H9 (cell line): ENCODE data around the gene LHFPL2. TPM values are rescaled to one million over a fixed set of nuclear protein-coding genes. Genes with fewer than 3 reads are reported as not detected.

Source experiments
- DNase-seq: peaks from one replicate; pipeline ENCODE4 v3.0.0-alpha.2; 2017
- H2AFZ ChIP-seq: one replicate; pipeline ENCODE4 v1.6.1; 2013; ENCODE audit warnings: mild to moderate bottlenecking, low read length, control low read depth, moderate library complexity
- H2AK5ac ChIP-seq: 2 replicates; pipeline ENCODE4 v1.6.1; 2013; ENCODE audit warnings: low read length, control low read depth, mixed read lengths; ENCODE audit not compliant: insufficient read length
- H2BK120ac ChIP-seq: one replicate; pipeline ENCODE4 v1.6.1; 2013; ENCODE audit warnings: low read depth, mild to moderate bottlenecking, low read length, control low read depth, inconsistent platforms; ENCODE audit not compliant: poor library complexity, severe bottlenecking
- H2BK12ac ChIP-seq: 2 replicates; pipeline ENCODE4 v1.6.1; 2013; ENCODE audit warnings: low read length, control low read depth, mixed read lengths, low read depth; ENCODE audit not compliant: insufficient read length
- H2BK15ac ChIP-seq: 2 replicates; pipeline ENCODE4 v1.6.1; 2013; ENCODE audit warnings: low read depth, low read length, control low read depth
- H2BK20ac ChIP-seq: one replicate; pipeline ENCODE4 v1.6.1; 2013; ENCODE audit warnings: low read depth, mild to moderate bottlenecking, low read length, control low read depth, inconsistent platforms; ENCODE audit not compliant: poor library complexity, severe bottlenecking
- H2BK5ac ChIP-seq: 2 replicates; pipeline ENCODE4 v1.6.1; 2013; ENCODE audit warnings: low read length, control low read depth, mixed read lengths; ENCODE audit not compliant: insufficient read length
- H3K14ac ChIP-seq: 2 replicates; pipeline ENCODE4 v1.6.1; 2013; ENCODE audit warnings: low read length, control low read depth; ENCODE audit not compliant: insufficient read depth
- H3K18ac ChIP-seq: 2 replicates; pipeline ENCODE4 v1.6.1; 2013; ENCODE audit warnings: low read depth, mild to moderate bottlenecking, mixed read lengths, low read length, control low read depth; ENCODE audit not compliant: insufficient read length
- H3K23ac ChIP-seq: 2 replicates; pipeline ENCODE4 v1.6.1; 2013; ENCODE audit warnings: low read length, control low read depth, mixed read lengths, low read depth; ENCODE audit not compliant: insufficient read length
- H3K23me2 ChIP-seq: 2 replicates; pipeline ENCODE4 v1.6.1; 2013; ENCODE audit warnings: low read depth, mild to moderate bottlenecking, mixed read lengths, low read length, control low read depth; ENCODE audit not compliant: insufficient read length, poor library complexity, severe bottlenecking
- H3K27ac ChIP-seq: 2 replicates; pipeline ENCODE4 v1.5.1; 2013; ENCODE audit warnings: low read length, control low read depth, mixed read lengths, low read depth; ENCODE audit not compliant: insufficient read length
- H3K27me3 ChIP-seq: 2 replicates; pipeline ENCODE4 v1.6.1; 2013; ENCODE audit warnings: low read length, control low read depth, inconsistent platforms; ENCODE audit not compliant: insufficient read depth
- H3K4ac ChIP-seq: 2 replicates; pipeline ENCODE4 v1.6.1; 2013; ENCODE audit warnings: low read depth, mild to moderate bottlenecking, control low read depth, inconsistent platforms, low read length, moderate library complexity
- H3K4me1 ChIP-seq: 2 replicates; pipeline ENCODE4 v1.6.1; 2013; ENCODE audit warnings: low read length, control low read depth, inconsistent platforms; ENCODE audit not compliant: insufficient read depth
- H3K4me2 ChIP-seq: 2 replicates; pipeline ENCODE4 v1.6.1; 2013; ENCODE audit warnings: low read length, control low read depth, mixed read lengths; ENCODE audit not compliant: insufficient read length, insufficient read depth
- H3K56ac ChIP-seq: 2 replicates; pipeline ENCODE4 v1.6.1; 2013; ENCODE audit warnings: low read depth, mild to moderate bottlenecking, mixed read lengths, low read length, control low read depth; ENCODE audit not compliant: insufficient read length
- H3K79me1 ChIP-seq: 2 replicates; pipeline ENCODE4 v1.6.1; 2013; ENCODE audit warnings: low read depth, mild to moderate bottlenecking, moderate library complexity, low read length, control low read depth, inconsistent platforms; ENCODE audit not compliant: insufficient read depth, poor library complexity, severe bottlenecking
- H3K79me2 ChIP-seq: 2 replicates; pipeline ENCODE4 v1.6.1; 2013; ENCODE audit warnings: low read length, control low read depth, inconsistent platforms; ENCODE audit not compliant: insufficient read depth
- H3K9ac ChIP-seq: 2 replicates; pipeline ENCODE4 v1.6.1; 2013; ENCODE audit warnings: low read length, control low read depth, mixed read lengths; ENCODE audit not compliant: insufficient read length; ENCODE audit errors: extremely low read depth
- H3K9me3 ChIP-seq: one replicate; pipeline ENCODE4 v1.6.1; 2013; ENCODE audit warnings: low read depth, low read length, inconsistent platforms; ENCODE audit not compliant: control insufficient read depth
- H3T11ph ChIP-seq: one replicate; pipeline ENCODE4 v1.6.1; 2013; ENCODE audit warnings: mild to moderate bottlenecking, low read length, control low read depth, inconsistent platforms
- H4K20me1 ChIP-seq: one replicate; pipeline ENCODE4 v1.6.1; 2013; ENCODE audit not compliant: control insufficient read depth, insufficient read length, insufficient read depth
- H4K5ac ChIP-seq: 2 replicates; pipeline ENCODE4 v1.6.1; 2013; ENCODE audit warnings: low read depth, mild to moderate bottlenecking, mixed read lengths, low read length, control low read depth; ENCODE audit not compliant: insufficient read length
- H4K8ac ChIP-seq: replicated peaks from 2 replicates; pipeline ENCODE4 v1.6.1; 2013; ENCODE audit warnings: low read length, control low read depth, mixed read lengths, low read depth; ENCODE audit not compliant: insufficient read length
- H4K91ac ChIP-seq: 2 replicates; pipeline ENCODE4 v1.6.1; 2013; ENCODE audit warnings: low read depth, mild to moderate bottlenecking, moderate library complexity, mixed read lengths, low read length, control low read depth; ENCODE audit not compliant: insufficient read length
- H3K27ac Mint-ChIP-seq, 3 experiments: 2 replicates in 2 of 3; 3 replicates in 1 of 3; pipeline ENCODE4 v1.8.0; 2020 to 2021; ENCODE audit warnings: mixed read lengths in 3 of 3, mild to moderate bottlenecking in 1 of 3, moderate library complexity in 1 of 3
- H3K27me3 Mint-ChIP-seq: 2 replicates; pipeline ENCODE4 v1.8.0; 2021; ENCODE audit warnings: low read depth, mild to moderate bottlenecking, moderate library complexity, mixed read lengths
- H3K36me3 Mint-ChIP-seq, 3 experiments: 2 replicates in 2 of 3; 3 replicates in 1 of 3; pipeline ENCODE4 v1.8.0; 2020 to 2021; ENCODE audit warnings: low read depth in 3 of 3, mixed read lengths in 3 of 3; ENCODE audit not compliant: insufficient read depth in 1 of 3
- H3K4me1 Mint-ChIP-seq, 2 experiments: 2 replicates each; pipeline ENCODE4 v1.8.0; 2020; ENCODE audit warnings: mixed read lengths in 2 of 2
- H3K4me3 Mint-ChIP-seq, 2 experiments: 2 replicates in 1 of 2; 3 replicates in 1 of 2; pipeline ENCODE4 v1.8.0; 2020 to 2021; ENCODE audit warnings: mild to moderate bottlenecking in 2 of 2, mixed read lengths in 2 of 2, moderate library complexity in 1 of 2
- H3K9me3 Mint-ChIP-seq, 2 experiments: 2 replicates in 1 of 2; 3 replicates in 1 of 2; pipeline ENCODE4 v1.8.0; 2020; ENCODE audit warnings: mild to moderate bottlenecking in 2 of 2, mixed read lengths in 2 of 2, moderate library complexity in 1 of 2
- WGBS: extraction: QIAGEN DNeasy Blood & Tissue Kit; methylation state at CpG from one replicate; pipeline ENCODE4 v1.1.7; 2013; ENCODE audit warnings: missing lambda C conversion rate, low lambda C conversion rate, mixed read lengths; ENCODE audit not compliant: insufficient read length; ENCODE audit errors: extremely low coverage; 5-methylcytosine and 5-hydroxymethylcytosine counted together
- total RNA-seq: library from RNA; stranded (reverse); gene quantifications from 2 replicates; pipeline ENCODE4 v1.2.1, GENCODE V29; 2021
- TF ChIP-seq, protein P1 (sequence below): fragments of 200-600 bp; sonication (generic); conservative IDR thresholded peaks from 3 replicates; pipeline ENCODE4 v1.8.0; 2021; ENCODE audit warnings: antibody characterized with exemption, mild to moderate bottlenecking

LHFPL2 gene
- total RNA-seq, 1 experiment from 2014 or later, result 26.3 TPM

- Mint-ChIP-seq H3K4me3 (no peak overlapping the region), H3K4me1 (peaks cover 33% of the 10 kb centered on the region in 2 experiments), H3K9me3 (no peaks in the 10 kb centered on the region), H3K27ac (peak overlapping the region in 2 of 3 experiments; percentile 44 to 81; a peak in 2 of 7 replicates), H3K36me3 (peaks cover 0 to 2% (median 0%) of the 10 kb centered on the region in 3 experiments; a peak in 3 of 7 replicates), H3K27me3 (no peaks in the 10 kb centered on the region)
- H2BK20ac ChIP-seq, result no peak overlapping the region
- H2BK120ac ChIP-seq, result no peak overlapping the region
- no peak overlapping the region for H3K56ac ChIP-seq
- no peak overlapping the region for H3K4ac ChIP-seq
- H3K4me1 ChIP-seq, result peaks cover 7% of the 10 kb centered on the region
- H3K79me2 ChIP-seq, result peaks cover 5% of the 10 kb centered on the region; the same call in 1 of the 2 replicates
- H3T11ph ChIP-seq, result no peak overlapping the region
- H2BK15ac ChIP-seq, result no peak overlapping the region
- H3K9ac ChIP-seq, result no peak overlapping the region
- H3K9me3 ChIP-seq, result no peaks in the 10 kb centered on the region
- no peak overlapping the region for H4K91ac ChIP-seq
- no peak for DNase-seq
- no peak overlapping the region for H3K18ac ChIP-seq
- peaks cover 4% of the 10 kb centered on the region for H3K79me1 ChIP-seq
- H4K5ac ChIP-seq, result no peak overlapping the region
- H4K20me1 ChIP-seq, result no peaks in the 10 kb centered on the region
- H3K27me3 ChIP-seq, result no peaks in the 10 kb centered on the region
- no peak overlapping the region for H2BK12ac ChIP-seq
- H3K14ac ChIP-seq, result no peak overlapping the region
- no peak overlapping the region for H4K8ac ChIP-seq
- whole genome bisulfite sequencing, result no CpG with 5 or more reads among the region's 5 CpGs
- H3K4me2 ChIP-seq, result no peak overlapping the region
- TF ChIP-seq, protein P1, sequence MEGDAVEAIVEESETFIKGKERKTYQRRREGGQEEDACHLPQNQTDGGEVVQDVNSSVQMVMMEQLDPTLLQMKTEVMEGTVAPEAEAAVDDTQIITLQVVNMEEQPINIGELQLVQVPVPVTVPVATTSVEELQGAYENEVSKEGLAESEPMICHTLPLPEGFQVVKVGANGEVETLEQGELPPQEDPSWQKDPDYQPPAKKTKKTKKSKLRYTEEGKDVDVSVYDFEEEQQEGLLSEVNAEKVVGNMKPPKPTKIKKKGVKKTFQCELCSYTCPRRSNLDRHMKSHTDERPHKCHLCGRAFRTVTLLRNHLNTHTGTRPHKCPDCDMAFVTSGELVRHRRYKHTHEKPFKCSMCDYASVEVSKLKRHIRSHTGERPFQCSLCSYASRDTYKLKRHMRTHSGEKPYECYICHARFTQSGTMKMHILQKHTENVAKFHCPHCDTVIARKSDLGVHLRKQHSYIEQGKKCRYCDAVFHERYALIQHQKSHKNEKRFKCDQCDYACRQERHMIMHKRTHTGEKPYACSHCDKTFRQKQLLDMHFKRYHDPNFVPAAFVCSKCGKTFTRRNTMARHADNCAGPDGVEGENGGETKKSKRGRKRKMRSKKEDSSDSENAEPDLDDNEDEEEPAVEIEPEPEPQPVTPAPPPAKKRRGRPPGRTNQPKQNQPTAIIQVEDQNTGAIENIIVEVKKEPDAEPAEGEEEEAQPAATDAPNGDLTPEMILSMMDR, result no peak
- no peak overlapping the region for H3K23ac ChIP-seq
- no peak overlapping the region for H2AK5ac ChIP-seq
- H3K27ac ChIP-seq, result no peak overlapping the region
- no peak overlapping the region for H2AFZ ChIP-seq
- no peak overlapping the region for H2BK5ac ChIP-seq
- no peaks in the 10 kb centered on the region for H3K23me2 ChIP-seq
Measured at GRCh38 chr5:78570646-78571045, 77.9 kb downstream of the LHFPL2 start.
